ENCODE measurements around the gene THRA.

DNA sequence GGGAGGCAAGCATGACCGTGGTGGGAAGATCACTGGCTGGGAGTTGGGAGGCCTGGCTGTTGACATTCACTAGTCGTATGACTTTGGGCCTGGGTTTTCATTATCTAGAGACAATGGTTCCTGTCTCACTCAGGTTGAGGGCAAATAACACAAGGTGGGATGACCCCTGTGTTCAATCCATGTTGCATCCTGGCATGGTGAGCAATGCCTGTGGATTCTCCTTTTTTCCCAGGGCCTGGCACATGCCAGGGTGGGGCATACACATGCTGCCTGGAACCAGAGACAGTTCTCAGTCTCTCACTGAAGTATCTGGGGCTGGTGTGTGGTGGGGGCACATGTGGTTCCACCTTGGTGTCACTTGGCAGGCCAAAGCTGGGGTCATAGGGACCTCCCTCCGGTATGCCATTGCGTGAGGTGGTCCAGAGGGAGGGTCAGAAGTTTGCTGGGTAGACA is 5.4 kb downstream of the THRA start:
- TF ChIP-seq, protein P1, sequence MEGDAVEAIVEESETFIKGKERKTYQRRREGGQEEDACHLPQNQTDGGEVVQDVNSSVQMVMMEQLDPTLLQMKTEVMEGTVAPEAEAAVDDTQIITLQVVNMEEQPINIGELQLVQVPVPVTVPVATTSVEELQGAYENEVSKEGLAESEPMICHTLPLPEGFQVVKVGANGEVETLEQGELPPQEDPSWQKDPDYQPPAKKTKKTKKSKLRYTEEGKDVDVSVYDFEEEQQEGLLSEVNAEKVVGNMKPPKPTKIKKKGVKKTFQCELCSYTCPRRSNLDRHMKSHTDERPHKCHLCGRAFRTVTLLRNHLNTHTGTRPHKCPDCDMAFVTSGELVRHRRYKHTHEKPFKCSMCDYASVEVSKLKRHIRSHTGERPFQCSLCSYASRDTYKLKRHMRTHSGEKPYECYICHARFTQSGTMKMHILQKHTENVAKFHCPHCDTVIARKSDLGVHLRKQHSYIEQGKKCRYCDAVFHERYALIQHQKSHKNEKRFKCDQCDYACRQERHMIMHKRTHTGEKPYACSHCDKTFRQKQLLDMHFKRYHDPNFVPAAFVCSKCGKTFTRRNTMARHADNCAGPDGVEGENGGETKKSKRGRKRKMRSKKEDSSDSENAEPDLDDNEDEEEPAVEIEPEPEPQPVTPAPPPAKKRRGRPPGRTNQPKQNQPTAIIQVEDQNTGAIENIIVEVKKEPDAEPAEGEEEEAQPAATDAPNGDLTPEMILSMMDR (IDR thresholded peaks at IDR 0.05; ENCODE audit: extremely low read depth in 1 of 2, insufficient read depth in 1 of 2, low read depth in 1 of 2, low read length in 2 of 2) = no peak
- no peak for TF ChIP-seq POLR2AphosphoS5 (IDR thresholded peaks at IDR 0.05; ENCODE audit: insufficient read depth, low read depth, low read length)
- TF ChIP-seq POLR2A (IDR thresholded peaks at IDR 0.05; ENCODE audit: low read depth, low read length) = no peak
- no peak for TF ChIP-seq MYC (IDR thresholded peaks at IDR 0.05; ENCODE audit: low read depth, low read length)
- no peak for TF ChIP-seq JUN (IDR thresholded peaks at IDR 0.05; ENCODE audit: borderline replicate concordance, insufficient read depth, insufficient read length, low read depth)
- TF ChIP-seq, protein P2, sequence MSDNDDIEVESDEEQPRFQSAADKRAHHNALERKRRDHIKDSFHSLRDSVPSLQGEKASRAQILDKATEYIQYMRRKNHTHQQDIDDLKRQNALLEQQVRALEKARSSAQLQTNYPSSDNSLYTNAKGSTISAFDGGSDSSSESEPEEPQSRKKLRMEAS (IDR thresholded peaks at IDR 0.05; ENCODE audit: insufficient read depth, insufficient read length) = no peak
- no peak for TF ChIP-seq EZH2 (IDR thresholded peaks at IDR 0.05; ENCODE audit: borderline replicate concordance, low read depth, low read length, severe bottlenecking)

All from endothelial cell of umbilical vein (primary cell).